HepG2 (cell line): Measurements from ENCODE around the gene SH2B2. TPM values are rescaled to one million over a fixed set of nuclear protein-coding genes. Genes with fewer than 3 reads are reported as not detected.

Experiments used
- CENPX ChIP-seq: sonication (generic); formaldehyde crosslinking; IDR thresholded peaks from 2 replicates; pipeline ENCODE4 v1.9.0; 2021; ENCODE audit warnings: mild to moderate bottlenecking, missing genetic modification reagents, moderate library complexity
- CREM ChIP-seq, 2 experiments: sonication (generic) in 1 of 2; formaldehyde crosslinking in 1 of 2; IDR thresholded peaks; 2 replicates each; pipeline versions ENCODE4 v1.4.0 to v1.6.1; 2016 to 2020; ENCODE audit warnings: antibody characterized with exemption in 1 of 2, mild to moderate bottlenecking in 1 of 2, missing genetic modification reagents in 1 of 2
- NFATC3 ChIP-seq: sonication (generic); formaldehyde crosslinking; IDR thresholded peaks from 2 replicates; pipeline ENCODE4 v1.5.1; 2020; ENCODE audit warnings: mild to moderate bottlenecking, missing genetic modification reagents
- PTBP1 ChIP-seq: fragments of 200-400 bp; formaldehyde crosslinking; IDR thresholded peaks from 2 replicates; pipeline ENCODE4 v1.6.1; 2018; ENCODE audit warnings: low read length, low read depth; ENCODE audit not compliant: poor library complexity, severe bottlenecking
- SMYD3 ChIP-seq: sonication (generic); formaldehyde crosslinking; IDR thresholded peaks from 2 replicates; pipeline ENCODE4 v1.8.1; 2023; ENCODE audit warnings: mild to moderate bottlenecking, missing genetic modification reagents
- THAP8 ChIP-seq: sonication (generic); formaldehyde crosslinking; IDR thresholded peaks from 2 replicates; pipeline ENCODE4 v1.5.1; 2020; ENCODE audit warnings: missing genetic modification reagents, mild to moderate bottlenecking, borderline replicate concordance
- USF2 ChIP-seq, 2 experiments: sonication (generic) in 1 of 2; formaldehyde crosslinking in 1 of 2; IDR thresholded peaks; 2 replicates each; pipeline versions ENCODE4 v1.5.1 to v1.6.1; 2011 to 2020; ENCODE audit warnings: borderline replicate concordance in 1 of 2, low read depth in 1 of 2, low read length in 1 of 2, mild to moderate bottlenecking in 1 of 2, missing genetic modification reagents in 1 of 2, moderate library complexity in 1 of 2
- ZNF614 ChIP-seq: IDR thresholded peaks from 2 replicates; pipeline ENCODE4 v1.6.1; 2018; ENCODE audit warnings: missing biosample characterization, missing genetic modification reagents, inconsistent platforms, borderline replicate concordance
- ZNF616 ChIP-seq: sonication (generic); formaldehyde crosslinking; IDR thresholded peaks from 2 replicates; pipeline ENCODE4 v1.5.0; 2020; ENCODE audit warnings: low read depth, mild to moderate bottlenecking, missing genetic modification reagents
- ZNF747 ChIP-seq: sonication (generic); formaldehyde crosslinking; IDR thresholded peaks from 2 replicates; pipeline ENCODE4 v1.8.1; 2023; ENCODE audit warnings: missing genetic modification reagents, mild to moderate bottlenecking, borderline replicate concordance
- ZNF782 ChIP-seq: sonication (generic); formaldehyde crosslinking; IDR thresholded peaks from 2 replicates; pipeline ENCODE4 v1.4.0; 2020; ENCODE audit warnings: missing genetic modification reagents, mild to moderate bottlenecking, borderline replicate concordance
- polyA plus RNA-seq, 8 experiments: library from polyadenylated mRNA; depleted of rRNA in 3 of 8; stranded (reverse) in 7 of 8; unstranded in 1 of 8; fragments of >200 nt; fragmentation: Illumina TruSeq in 4 of 8; extraction: Trizol in 4 of 8; gene quantifications; 2 replicates each; pipeline versions ENCODE4 v1.2.1 to v1.2.3, GENCODE V29; 2011 to 2016; ENCODE audit warnings: low read depth in 4 of 8, missing spikeins in 1 of 8, mixed read lengths in 1 of 8; ENCODE audit not compliant: insufficient read depth in 1 of 8
- total RNA-seq, 5 experiments: library from RNA; depleted of rRNA; stranded (reverse); fragments of >200 nt; fragmentation: Illumina TruSeq; extraction: Trizol; gene quantifications; 2 replicates each; pipeline ENCODE4 v1.2.3, GENCODE V29; 2016; ENCODE audit warnings: low read depth in 1 of 5
- TF ChIP-seq, protein P1 (sequence below): sonication (generic); formaldehyde crosslinking; IDR thresholded peaks from 2 replicates; pipeline ENCODE4 v1.4.0; 2020; ENCODE audit warnings: missing genetic modification reagents
- TF ChIP-seq, protein P2 (sequence below): IDR thresholded peaks from 2 replicates; pipeline ENCODE4 v1.6.1; 2016; ENCODE audit warnings: mild to moderate bottlenecking, missing biosample characterization, missing genetic modification reagents

SH2B2 gene
- total and polyA plus RNA-seq, 2 of the 13 experiments (the other 11 are each of a cell fraction or from before 2014, with no cell fraction given), result 0.46 to 1.3 TPM

GRCh38 chr7:102286237-102287110, at the start of gene SH2B2 (continued):
- TF ChIP-seq ZNF614 (no peak), ZNF747 (CRISPR knock-in tag) (0 out of 2 replicates have a peak, but pooled peaks have one; percentile 28), NFATC3 (0 out of 2 replicates have a peak, but pooled peaks have one; percentile 60), ZNF616 (CRISPR knock-in tag) (no peak), SMYD3 (CRISPR knock-in tag) (no peak), ZNF782 (0 out of 2 replicates have a peak, but pooled peaks have one; percentile 74), THAP8 (CRISPR knock-in tag) (0 out of 2 replicates have a peak, but pooled peaks have one; percentile 39), PTBP1 (peak; percentile 42), CREM (IDR thresholded peaks at IDR 0.05) (no peak), CREM (CRISPR knock-in tag; IDR thresholded peaks at IDR 0.05) (no peak), USF2 (IDR thresholded peaks at IDR 0.05; ENCODE audit: low read depth, low read length) (no peak), USF2 (CRISPR knock-in tag; IDR thresholded peaks at IDR 0.05; ENCODE audit: borderline replicate concordance) (no peak), CENPX (CRISPR knock-in tag) (no peak)
- TF ChIP-seq, protein P1, sequence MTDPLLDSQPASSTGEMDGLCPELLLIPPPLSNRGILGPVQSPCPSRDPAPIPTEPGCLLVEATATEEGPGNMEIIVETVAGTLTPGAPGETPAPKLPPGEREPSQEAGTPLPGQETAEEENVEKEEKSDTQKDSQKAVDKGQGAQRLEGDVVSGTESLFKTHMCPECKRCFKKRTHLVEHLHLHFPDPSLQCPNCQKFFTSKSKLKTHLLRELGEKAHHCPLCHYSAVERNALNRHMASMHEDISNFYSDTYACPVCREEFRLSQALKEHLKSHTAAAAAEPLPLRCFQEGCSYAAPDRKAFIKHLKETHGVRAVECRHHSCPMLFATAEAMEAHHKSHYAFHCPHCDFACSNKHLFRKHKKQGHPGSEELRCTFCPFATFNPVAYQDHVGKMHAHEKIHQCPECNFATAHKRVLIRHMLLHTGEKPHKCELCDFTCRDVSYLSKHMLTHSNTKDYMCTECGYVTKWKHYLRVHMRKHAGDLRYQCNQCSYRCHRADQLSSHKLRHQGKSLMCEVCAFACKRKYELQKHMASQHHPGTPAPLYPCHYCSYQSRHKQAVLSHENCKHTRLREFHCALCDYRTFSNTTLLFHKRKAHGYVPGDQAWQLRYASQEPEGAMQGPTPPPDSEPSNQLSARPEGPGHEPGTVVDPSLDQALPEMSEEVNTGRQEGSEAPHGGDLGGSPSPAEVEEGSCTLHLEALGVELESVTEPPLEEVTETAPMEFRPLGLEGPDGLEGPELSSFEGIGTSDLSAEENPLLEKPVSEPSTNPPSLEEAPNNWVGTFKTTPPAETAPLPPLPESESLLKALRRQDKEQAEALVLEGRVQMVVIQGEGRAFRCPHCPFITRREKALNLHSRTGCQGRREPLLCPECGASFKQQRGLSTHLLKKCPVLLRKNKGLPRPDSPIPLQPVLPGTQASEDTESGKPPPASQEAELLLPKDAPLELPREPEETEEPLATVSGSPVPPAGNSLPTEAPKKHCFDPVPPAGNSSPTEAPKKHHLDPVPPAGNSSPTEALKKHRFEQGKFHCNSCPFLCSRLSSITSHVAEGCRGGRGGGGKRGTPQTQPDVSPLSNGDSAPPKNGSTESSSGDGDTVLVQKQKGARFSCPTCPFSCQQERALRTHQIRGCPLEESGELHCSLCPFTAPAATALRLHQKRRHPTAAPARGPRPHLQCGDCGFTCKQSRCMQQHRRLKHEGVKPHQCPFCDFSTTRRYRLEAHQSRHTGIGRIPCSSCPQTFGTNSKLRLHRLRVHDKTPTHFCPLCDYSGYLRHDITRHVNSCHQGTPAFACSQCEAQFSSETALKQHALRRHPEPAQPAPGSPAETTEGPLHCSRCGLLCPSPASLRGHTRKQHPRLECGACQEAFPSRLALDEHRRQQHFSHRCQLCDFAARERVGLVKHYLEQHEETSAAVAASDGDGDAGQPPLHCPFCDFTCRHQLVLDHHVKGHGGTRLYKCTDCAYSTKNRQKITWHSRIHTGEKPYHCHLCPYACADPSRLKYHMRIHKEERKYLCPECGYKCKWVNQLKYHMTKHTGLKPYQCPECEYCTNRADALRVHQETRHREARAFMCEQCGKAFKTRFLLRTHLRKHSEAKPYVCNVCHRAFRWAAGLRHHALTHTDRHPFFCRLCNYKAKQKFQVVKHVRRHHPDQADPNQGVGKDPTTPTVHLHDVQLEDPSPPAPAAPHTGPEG (CRISPR knock-in tag), result 0 out of 2 replicates have a peak, but pooled peaks have one; percentile 66
- TF ChIP-seq, protein P2, sequence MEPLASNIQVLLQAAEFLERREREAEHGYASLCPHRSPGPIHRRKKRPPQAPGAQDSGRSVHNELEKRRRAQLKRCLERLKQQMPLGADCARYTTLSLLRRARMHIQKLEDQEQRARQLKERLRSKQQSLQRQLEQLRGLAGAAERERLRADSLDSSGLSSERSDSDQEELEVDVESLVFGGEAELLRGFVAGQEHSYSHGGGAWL, result peak; percentile 68
